ENCODE measurements around the gene KCNT1.

GRCh38 chr9:135761845-135762168 lies 59.8 kb downstream of the KCNT1 start:
- no peak for TF ChIP-seq GATA3 (IDR thresholded peaks at IDR 0.05; ENCODE audit: low read depth, low read length)
- TF ChIP-seq GATA2 (IDR thresholded peaks at IDR 0.05; ENCODE audit: low read depth, low read length), result no peak
